HFF-Myc (cell line): ENCODE data around the gene CXCR6.

Experiments used
- DNase-seq: peaks from one replicate; pipeline ENCODE4 v3.0.0-alpha.2; 2011; ENCODE audit warnings: low read depth; ENCODE audit errors: extremely low read depth
- H3K4me3 ChIP-seq: replicated peaks from 2 replicates; pipeline ENCODE4 v1.5.1; 2011; ENCODE audit warnings: low read depth, mild to moderate bottlenecking, control low read depth, low read length
- CTCF ChIP-seq: IDR thresholded peaks from 2 replicates; pipeline ENCODE4 v1.5.1; 2012; ENCODE audit warnings: mild to moderate bottlenecking, low read depth, low read length, control low read depth; ENCODE audit errors: missing control alignments

The CXCR6 gene

DNA sequence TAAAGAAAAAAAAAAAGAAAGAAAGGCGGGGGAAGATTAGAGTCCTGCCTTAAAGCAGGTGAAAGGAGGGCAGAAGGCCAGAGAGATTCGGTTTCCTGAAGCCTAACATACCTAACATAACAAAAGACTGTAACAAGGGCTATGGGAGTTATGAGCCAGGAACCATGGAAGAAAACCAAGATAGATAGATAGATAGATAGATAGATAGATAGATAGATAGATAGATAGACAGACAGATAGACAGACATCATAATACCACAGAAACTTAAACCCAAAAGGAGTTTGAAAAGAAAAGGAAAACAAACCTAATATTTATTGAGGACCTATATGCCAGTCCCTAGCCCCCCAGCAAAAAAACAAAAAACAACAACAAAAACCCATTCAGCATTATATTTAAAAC is 54.7 kb downstream of the CXCR6 start:
- DNase-seq = no peak
- no peak overlapping the region for H3K4me3 ChIP-seq
- no peak for TF ChIP-seq CTCF
